ENCODE data around the gene ARHGEF1. TPM values are rescaled to one million over a fixed set of nuclear protein-coding genes. Genes with fewer than 3 reads are reported as not detected.

Gene ARHGEF1
- total RNA-seq, 1 donor from 2014 or later: 37.9 TPM

- intact Hi-C loops (cut with DNase I): no loop called here
- no peak for DNase-seq (ENCODE audit: low spot score)
These were observed 42.4 kb downstream of the ARHGEF1 start for GRCh38 chr19:41925208-41926003.

DNA sequence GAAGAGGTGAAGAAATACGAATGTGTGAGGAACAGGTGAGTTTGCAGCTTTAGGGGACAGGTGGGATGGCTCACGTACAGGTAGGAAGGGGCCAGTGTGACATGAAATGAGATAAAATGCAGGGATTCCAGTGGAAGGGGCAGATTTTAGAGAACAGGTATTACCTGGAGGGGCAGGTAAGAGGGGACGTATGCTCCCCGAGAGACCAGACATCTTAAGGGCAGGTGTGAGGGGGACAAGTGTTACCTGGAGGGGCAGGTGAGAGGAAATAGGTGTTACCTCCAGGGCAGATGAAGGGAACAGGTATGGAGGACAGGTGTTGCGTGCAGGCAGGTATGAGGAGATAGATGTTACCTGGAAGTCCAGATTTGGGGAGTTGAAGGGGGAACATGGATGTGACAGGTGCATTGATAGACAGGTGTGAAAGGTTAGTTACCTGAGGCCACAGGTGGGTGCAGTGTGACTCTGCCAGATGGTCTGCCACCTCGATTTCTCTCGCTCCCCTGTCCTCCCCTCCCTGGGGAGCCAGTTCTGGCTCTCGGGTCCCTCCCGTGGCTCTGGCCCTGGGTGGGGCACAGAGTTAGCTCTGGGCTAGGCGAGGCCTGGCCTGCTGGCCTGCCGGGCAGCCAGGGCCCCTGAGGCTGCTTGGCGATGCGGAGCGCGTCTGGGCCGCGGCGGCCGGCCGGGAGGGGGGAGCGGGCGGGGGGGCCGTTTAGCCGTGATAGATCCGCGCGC, 43.2 kb downstream of the ARHGEF1 start:
- no peak for DNase-seq (ENCODE audit: low spot score)
- intact Hi-C loops (cut with DNase I): no loop called here

DNA sequence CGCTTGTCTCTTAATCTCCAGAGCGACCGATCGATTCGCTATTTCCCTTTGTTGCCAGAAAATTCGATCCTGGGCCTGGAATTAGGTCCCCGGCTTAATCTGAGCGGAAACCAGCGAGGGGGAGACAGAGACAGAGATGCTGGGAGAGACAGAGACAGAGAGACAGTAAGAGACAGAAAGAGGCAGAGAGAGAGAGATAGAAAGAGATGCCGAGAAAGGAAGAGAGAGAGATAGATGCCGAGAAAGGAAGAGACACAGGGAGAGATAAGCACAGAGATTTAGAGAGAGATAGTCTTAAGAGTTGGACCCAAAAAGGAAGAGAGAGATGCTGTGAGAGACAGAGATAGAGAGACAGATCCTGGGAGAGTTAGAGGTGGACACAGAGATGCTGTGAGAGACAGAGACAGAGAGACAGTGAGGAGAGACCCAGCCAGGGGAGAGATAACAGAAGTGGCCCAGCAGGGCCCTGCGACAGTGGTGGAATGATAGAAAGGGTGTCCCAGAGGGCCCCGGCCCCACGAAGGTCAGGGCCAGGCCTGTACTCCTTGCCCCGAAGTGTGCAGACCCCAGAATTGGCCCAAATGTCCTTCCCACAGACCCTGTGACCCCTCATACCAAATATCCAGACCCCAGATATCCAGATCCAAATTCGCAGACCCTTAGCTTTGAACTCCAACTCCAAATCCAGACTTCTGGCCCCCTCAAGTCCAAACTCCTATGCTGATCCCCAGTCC, 43.9 kb downstream of the ARHGEF1 start:
- intact Hi-C loops (cut with DNase I): no loop called here

GRCh38 chr19:41927497-41928192, 44.7 kb downstream of the ARHGEF1 start:
- no peak for DNase-seq (ENCODE audit: low spot score)
- intact Hi-C loops (cut with DNase I): no loop called here

More for the DNA sequence above, 43.9 kb downstream of the ARHGEF1 start:
- no peak for DNase-seq (ENCODE audit: low spot score)

GRCh38 chr19:41928221-41928683, 45.3 kb downstream of the ARHGEF1 start, which contains the start of gene ERFL:
Gene ERFL (minus strand): TSS chr19:41928449. CDS start chr19:41912919, 15,530 bp downstream.
- no peak for DNase-seq (ENCODE audit: low spot score)
- intact Hi-C loops (cut with DNase I): no loop called here

GRCh38 chr19:41928754-41929535, 46.0 kb downstream of the ARHGEF1 start:
- no peak for DNase-seq (ENCODE audit: low spot score)
- intact Hi-C loops (cut with DNase I): no loop called here

DNA sequence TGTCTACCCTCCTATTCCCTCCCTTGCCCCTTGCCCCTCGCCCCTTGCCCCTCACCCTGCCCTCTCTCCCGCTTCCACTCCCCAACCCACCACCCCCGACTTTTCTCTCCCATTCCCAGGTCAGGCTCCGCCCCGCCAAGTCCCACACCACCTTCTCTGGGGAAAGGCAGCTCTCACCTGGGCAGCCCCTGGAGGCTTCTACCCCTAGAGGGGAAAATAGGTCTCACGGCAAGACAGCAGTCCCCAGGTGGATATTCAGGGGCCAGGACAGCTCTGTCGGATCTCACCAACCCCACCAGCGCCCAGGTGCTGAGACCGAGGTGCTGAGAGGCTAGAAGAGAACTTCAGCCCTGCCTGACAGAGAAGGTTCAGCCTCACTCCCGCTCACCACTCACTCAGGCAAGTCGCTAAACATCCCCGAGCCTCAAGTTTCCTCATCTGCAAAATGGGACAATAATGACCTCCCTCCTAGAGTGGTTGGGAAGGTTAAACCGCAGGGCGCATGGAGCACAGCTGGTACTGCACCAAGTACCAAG, 46.6 kb downstream of the ARHGEF1 start:
- no peak for DNase-seq (ENCODE audit: low spot score)
- intact Hi-C loops (cut with DNase I): no loop called here

DNA sequence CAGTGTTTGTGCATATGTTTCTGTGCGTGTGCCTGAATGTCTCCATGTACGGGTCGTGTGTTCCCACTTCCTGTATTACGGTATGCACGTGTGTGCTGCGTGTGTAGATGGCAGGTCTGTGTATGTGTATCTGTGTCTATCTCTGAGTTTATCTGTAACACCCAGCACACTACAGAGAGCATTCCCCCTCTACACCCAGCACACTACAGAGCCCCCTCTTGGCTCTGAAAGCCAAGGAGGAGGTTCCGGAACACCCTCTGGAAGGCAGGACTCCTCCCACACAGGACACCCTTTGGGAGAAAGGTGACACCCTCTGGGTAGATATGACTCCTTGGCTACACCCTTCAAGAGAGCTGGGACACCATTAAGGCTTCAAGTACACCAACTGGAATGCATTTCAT, 47.3 kb downstream of the ARHGEF1 start:
- DNase-seq (ENCODE audit: low spot score): no peak
- intact Hi-C loops (cut with DNase I): no loop called here

- intact Hi-C loops (cut with DNase I): no loop called here
- DNase-seq (ENCODE audit: low spot score): no peak
These were observed 48.1 kb downstream of the ARHGEF1 start for GRCh38 chr19:41930926-41931592.

GRCh38 chr19:41932259-41932719, 49.3 kb downstream of the ARHGEF1 start:
- intact Hi-C loops (cut with DNase I): no loop called here
- DNase-seq (ENCODE audit: low spot score): no peak

- DNase-seq (ENCODE audit: low spot score): no peak
- intact Hi-C loops (cut with DNase I): no loop called here
These were observed 49.8 kb downstream of the ARHGEF1 start for GRCh38 chr19:41932720-41933332.

DNA sequence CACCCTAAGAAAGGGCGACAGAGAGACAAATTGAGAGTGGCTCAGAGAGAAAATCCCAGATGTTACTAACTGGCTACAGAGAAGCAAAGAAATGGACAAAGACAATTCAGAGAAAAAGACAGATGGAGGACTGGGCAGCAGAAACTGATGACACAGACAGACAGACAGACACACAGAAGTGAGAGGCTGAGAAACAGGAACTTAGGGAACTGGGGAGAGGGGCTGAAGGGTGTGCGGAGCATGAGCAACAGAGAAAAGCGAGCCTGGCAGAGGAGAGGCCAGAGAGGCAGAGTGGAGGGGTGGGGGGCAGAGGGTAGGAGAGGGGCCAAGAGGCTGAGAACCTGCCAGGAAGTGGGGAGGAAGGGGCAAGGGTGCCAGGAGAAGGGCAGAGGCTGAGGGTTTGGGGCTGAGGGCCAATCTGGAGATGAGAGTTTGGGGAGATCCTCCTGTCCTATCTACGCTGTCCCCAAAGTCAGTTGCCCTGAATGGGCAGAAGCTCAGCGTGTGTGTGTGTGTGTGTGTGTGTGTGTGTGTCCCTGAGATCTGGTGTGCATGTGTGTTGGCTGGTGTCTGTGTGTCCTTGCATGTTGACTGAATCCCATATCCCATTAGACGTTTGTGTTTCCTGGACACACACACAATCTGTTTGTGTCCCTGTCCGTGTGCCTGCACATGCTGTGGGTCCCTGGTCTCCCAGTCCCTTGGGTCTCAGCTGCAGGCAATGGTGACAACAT, 50.9 kb downstream of the ARHGEF1 start:
- no peak for DNase-seq (ENCODE audit: low spot score)
- intact Hi-C loops (cut with DNase I): loop anchor here (2.0 kb wide), 1 partner anchor 61 kb away; no protein-coding TSS in a partner anchor

GRCh38 chr19:41934849-41935374, 51.9 kb downstream of the ARHGEF1 start:
- DNase-seq (ENCODE audit: low spot score): peak; percentile 87
- intact Hi-C loops (cut with DNase I): loop anchor here (2.0 kb wide), 1 partner anchor 62 kb away; no protein-coding TSS in a partner anchor

DNA sequence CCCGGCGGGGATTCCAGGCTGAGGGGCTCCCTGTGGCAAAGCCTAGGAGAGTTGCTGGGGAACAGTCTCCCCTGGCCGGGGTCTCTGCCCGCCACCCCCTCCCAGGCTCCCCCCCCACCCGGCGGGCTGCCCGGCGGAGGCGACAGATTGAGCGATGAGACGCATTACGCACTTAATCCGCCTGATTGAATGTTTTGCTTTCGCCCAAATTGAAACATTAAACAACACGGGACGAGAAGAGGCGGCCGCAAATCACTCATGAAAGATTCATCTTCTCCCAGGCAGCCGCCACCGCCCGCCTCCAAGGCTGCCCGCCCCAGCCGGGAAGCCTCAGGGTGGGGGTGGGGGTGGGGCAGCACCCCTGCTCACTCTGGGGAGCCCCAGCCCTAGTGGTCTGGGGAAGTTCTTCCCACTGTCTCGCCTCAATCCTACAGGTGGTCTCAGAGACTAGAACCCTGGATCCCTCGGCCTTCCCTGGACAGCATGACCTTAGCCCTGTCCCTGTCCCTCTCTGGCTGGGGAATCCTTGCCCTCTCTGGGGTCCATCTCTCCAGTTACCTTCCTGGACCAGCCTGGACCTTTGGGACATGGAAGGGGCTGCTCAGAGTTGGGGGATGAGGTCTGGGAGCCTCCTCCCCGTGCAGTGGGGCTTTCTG, 52.9 kb downstream of the ARHGEF1 start:
- no peak for DNase-seq (ENCODE audit: low spot score)
- intact Hi-C loops (cut with DNase I): loop anchor here (2.0 kb wide), 1 partner anchor 63 kb away; no protein-coding TSS in a partner anchor

- intact Hi-C loops (cut with DNase I): no loop called here
- DNase-seq (ENCODE audit: low spot score): no peak
These were observed 53.4 kb downstream of the ARHGEF1 start for GRCh38 chr19:41936416-41936850.

DNA sequence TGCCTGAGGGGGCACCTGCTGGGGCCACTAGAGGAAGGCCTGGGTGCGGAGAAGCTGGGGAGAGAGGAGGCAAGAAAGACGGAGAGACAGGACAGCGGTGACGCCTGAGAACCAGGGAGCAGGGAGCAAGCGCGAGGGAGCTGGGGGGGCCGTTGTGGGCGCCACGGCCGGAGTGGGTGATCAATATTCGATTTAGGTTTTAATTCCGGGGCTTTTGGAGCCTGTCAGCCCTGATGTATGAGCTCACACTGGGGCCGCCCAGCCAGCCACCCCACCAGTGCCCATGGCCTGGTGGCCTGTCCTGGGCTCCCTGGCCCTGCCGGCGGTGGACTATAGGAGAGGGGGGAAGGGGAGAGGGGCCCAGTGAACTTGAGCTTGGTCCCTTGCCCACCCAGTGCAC, 54.0 kb downstream of the ARHGEF1 start:
- intact Hi-C loops (cut with DNase I): no loop called here

More for the DNA sequence above, 54.0 kb downstream of the ARHGEF1 start:
- DNase-seq (ENCODE audit: low spot score): no peak
